ENCODE measurements around the gene NRCAM.

NRCAM gene

GRCh38 chr7:108124820-108125219, 331.4 kb downstream of the NRCAM start:
- no peak for ATAC-seq

GRCh38 chr7:108122181-108122580, 334.1 kb downstream of the NRCAM start:
- ATAC-seq = peak; percentile 43; the same call in 2 of the 3 replicates
- TF ChIP-seq CSDC2 (CRISPR knock-in tag; IDR thresholded peaks at IDR 0.05) = no peak
- TF ChIP-seq ISL1 (CRISPR knock-in tag; IDR thresholded peaks at IDR 0.05) = no peak
- no peak for TF ChIP-seq OSR1 (CRISPR knock-in tag; IDR thresholded peaks at IDR 0.05)
- TF ChIP-seq BACH2 (CRISPR knock-in tag; IDR thresholded peaks at IDR 0.05; ENCODE audit: borderline replicate concordance) = no peak
- TF ChIP-seq ZNF70 (CRISPR knock-in tag; IDR thresholded peaks at IDR 0.05) = no peak
- TF ChIP-seq, protein P1, sequence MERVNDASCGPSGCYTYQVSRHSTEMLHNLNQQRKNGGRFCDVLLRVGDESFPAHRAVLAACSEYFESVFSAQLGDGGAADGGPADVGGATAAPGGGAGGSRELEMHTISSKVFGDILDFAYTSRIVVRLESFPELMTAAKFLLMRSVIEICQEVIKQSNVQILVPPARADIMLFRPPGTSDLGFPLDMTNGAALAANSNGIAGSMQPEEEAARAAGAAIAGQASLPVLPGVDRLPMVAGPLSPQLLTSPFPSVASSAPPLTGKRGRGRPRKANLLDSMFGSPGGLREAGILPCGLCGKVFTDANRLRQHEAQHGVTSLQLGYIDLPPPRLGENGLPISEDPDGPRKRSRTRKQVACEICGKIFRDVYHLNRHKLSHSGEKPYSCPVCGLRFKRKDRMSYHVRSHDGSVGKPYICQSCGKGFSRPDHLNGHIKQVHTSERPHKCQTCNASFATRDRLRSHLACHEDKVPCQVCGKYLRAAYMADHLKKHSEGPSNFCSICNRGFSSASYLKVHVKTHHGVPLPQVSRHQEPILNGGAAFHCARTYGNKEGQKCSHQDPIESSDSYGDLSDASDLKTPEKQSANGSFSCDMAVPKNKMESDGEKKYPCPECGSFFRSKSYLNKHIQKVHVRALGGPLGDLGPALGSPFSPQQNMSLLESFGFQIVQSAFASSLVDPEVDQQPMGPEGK (CRISPR knock-in tag; IDR thresholded peaks at IDR 0.05; ENCODE audit: borderline replicate concordance) = no peak
- TF ChIP-seq, protein P2, sequence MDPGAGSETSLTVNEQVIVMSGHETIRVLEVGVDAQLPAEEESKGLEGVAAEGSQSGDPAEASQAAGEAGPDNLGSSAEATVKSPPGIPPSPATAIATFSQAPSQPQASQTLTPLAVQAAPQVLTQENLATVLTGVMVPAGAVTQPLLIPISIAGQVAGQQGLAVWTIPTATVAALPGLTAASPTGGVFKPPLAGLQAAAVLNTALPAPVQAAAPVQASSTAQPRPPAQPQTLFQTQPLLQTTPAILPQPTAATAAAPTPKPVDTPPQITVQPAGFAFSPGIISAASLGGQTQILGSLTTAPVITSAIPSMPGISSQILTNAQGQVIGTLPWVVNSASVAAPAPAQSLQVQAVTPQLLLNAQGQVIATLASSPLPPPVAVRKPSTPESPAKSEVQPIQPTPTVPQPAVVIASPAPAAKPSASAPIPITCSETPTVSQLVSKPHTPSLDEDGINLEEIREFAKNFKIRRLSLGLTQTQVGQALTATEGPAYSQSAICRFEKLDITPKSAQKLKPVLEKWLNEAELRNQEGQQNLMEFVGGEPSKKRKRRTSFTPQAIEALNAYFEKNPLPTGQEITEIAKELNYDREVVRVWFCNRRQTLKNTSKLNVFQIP (CRISPR knock-in tag; IDR thresholded peaks at IDR 0.05; ENCODE audit: borderline replicate concordance, low read depth) = no peak
- TF ChIP-seq ZNF8 (CRISPR knock-in tag; IDR thresholded peaks at IDR 0.05) = no peak
- TF ChIP-seq ZC3H10 (CRISPR knock-in tag; IDR thresholded peaks at IDR 0.05) = no peak
- TF ChIP-seq SNAI2 (CRISPR knock-in tag; IDR thresholded peaks at IDR 0.05) = no peak
- TF ChIP-seq ZNF565 (CRISPR knock-in tag; conservative IDR thresholded peaks at IDR 0.05; ENCODE audit: low read depth) = no peak
- no peak for TF ChIP-seq ARNTL (CRISPR knock-in tag; IDR thresholded peaks at IDR 0.05; ENCODE audit: borderline replicate concordance, low read depth)

More at GRCh38 chr7:108124820-108125219, 331.4 kb downstream of the NRCAM start:
- no peak for TF ChIP-seq ISL1 (CRISPR knock-in tag; IDR thresholded peaks at IDR 0.05)

- ATAC-seq = no peak
- TF ChIP-seq PPARA (CRISPR knock-in tag; IDR thresholded peaks at IDR 0.05; ENCODE audit: borderline replicate concordance) (no peak), SNAI2 (CRISPR knock-in tag; IDR thresholded peaks at IDR 0.05) (no peak), CSRNP3 (CRISPR knock-in tag; IDR thresholded peaks at IDR 0.05) (no peak), TCF4 (CRISPR knock-in tag; IDR thresholded peaks at IDR 0.05; ENCODE audit: borderline replicate concordance) (no peak), TOX (CRISPR knock-in tag; IDR thresholded peaks at IDR 0.05; ENCODE audit: borderline replicate concordance) (no peak), ZC3H10 (CRISPR knock-in tag; IDR thresholded peaks at IDR 0.05) (no peak), CREB5 (CRISPR knock-in tag; IDR thresholded peaks at IDR 0.05; ENCODE audit: low read depth) (no peak), ZFP30 (CRISPR knock-in tag; IDR thresholded peaks at IDR 0.05) (no peak), ESRRG (CRISPR knock-in tag; IDR thresholded peaks at IDR 0.05) (no peak), ZNF70 (CRISPR knock-in tag; IDR thresholded peaks at IDR 0.05) (no peak), OSR1 (CRISPR knock-in tag; IDR thresholded peaks at IDR 0.05) (no peak), ARNTL (CRISPR knock-in tag; IDR thresholded peaks at IDR 0.05; ENCODE audit: borderline replicate concordance, low read depth) (no peak), ZNF8 (CRISPR knock-in tag; IDR thresholded peaks at IDR 0.05) (no peak), GLIS3 (CRISPR knock-in tag; IDR thresholded peaks at IDR 0.05) (no peak), ZFP3 (CRISPR knock-in tag; IDR thresholded peaks at IDR 0.05) (no peak), ZNF565 (CRISPR knock-in tag; conservative IDR thresholded peaks at IDR 0.05; ENCODE audit: low read depth) (no peak), CSDC2 (CRISPR knock-in tag; IDR thresholded peaks at IDR 0.05) (no peak), ISL1 (CRISPR knock-in tag; IDR thresholded peaks at IDR 0.05) (no peak)
- TF ChIP-seq, protein P1 (CRISPR knock-in tag; IDR thresholded peaks at IDR 0.05; ENCODE audit: borderline replicate concordance) = no peak
- TF ChIP-seq, protein P3, sequence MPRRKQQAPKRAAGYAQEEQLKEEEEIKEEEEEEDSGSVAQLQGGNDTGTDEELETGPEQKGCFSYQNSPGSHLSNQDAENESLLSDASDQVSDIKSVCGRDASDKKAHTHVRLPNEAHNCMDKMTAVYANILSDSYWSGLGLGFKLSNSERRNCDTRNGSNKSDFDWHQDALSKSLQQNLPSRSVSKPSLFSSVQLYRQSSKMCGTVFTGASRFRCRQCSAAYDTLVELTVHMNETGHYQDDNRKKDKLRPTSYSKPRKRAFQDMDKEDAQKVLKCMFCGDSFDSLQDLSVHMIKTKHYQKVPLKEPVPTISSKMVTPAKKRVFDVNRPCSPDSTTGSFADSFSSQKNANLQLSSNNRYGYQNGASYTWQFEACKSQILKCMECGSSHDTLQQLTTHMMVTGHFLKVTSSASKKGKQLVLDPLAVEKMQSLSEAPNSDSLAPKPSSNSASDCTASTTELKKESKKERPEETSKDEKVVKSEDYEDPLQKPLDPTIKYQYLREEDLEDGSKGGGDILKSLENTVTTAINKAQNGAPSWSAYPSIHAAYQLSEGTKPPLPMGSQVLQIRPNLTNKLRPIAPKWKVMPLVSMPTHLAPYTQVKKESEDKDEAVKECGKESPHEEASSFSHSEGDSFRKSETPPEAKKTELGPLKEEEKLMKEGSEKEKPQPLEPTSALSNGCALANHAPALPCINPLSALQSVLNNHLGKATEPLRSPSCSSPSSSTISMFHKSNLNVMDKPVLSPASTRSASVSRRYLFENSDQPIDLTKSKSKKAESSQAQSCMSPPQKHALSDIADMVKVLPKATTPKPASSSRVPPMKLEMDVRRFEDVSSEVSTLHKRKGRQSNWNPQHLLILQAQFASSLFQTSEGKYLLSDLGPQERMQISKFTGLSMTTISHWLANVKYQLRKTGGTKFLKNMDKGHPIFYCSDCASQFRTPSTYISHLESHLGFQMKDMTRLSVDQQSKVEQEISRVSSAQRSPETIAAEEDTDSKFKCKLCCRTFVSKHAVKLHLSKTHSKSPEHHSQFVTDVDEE (CRISPR knock-in tag; IDR thresholded peaks at IDR 0.05) = no peak
These were observed 335.3 kb downstream of the NRCAM start for GRCh38 chr7:108120933-108121332.
